HepG2 (cell line): ENCODE data around the gene ATP2C2. TPM values are rescaled to one million over a fixed set of nuclear protein-coding genes. Genes with fewer than 3 reads are reported as not detected.

ENCODE experiments used
- NCOR1 ChIP-seq: fragments of 200-600 bp; sonication (generic); IDR thresholded peaks from 2 replicates; pipeline ENCODE4 v1.7.0; 2017; ENCODE audit warnings: antibody characterized with exemption, low read length, borderline replicate concordance
- ZBTB20 ChIP-seq: sonication (generic); formaldehyde crosslinking; IDR thresholded peaks from 2 replicates; pipeline ENCODE4 v1.8.1; 2023; ENCODE audit warnings: missing genetic modification reagents, low read depth, mild to moderate bottlenecking, borderline replicate concordance
- ZNF44 ChIP-seq: sonication (generic); formaldehyde crosslinking; IDR thresholded peaks from 2 replicates; pipeline ENCODE4 v1.5.1; 2020; ENCODE audit warnings: mild to moderate bottlenecking, missing genetic modification reagents
- ZNF614 ChIP-seq: IDR thresholded peaks from 2 replicates; pipeline ENCODE4 v1.6.1; 2018; ENCODE audit warnings: missing biosample characterization, missing genetic modification reagents, inconsistent platforms, borderline replicate concordance
- ZNF619 ChIP-seq: sonication (generic); formaldehyde crosslinking; IDR thresholded peaks from 2 replicates; pipeline ENCODE4 v1.4.0; 2020; ENCODE audit warnings: mild to moderate bottlenecking, missing genetic modification reagents
- ZNF883 ChIP-seq: sonication (generic); formaldehyde crosslinking; IDR thresholded peaks from 2 replicates; pipeline ENCODE4 v1.5.1; 2020; ENCODE audit warnings: mild to moderate bottlenecking, missing genetic modification reagents; ENCODE audit errors: not compliant biosample characterization
- ZSCAN29 ChIP-seq: sonication (generic); formaldehyde crosslinking; conservative IDR thresholded peaks from 2 replicates; pipeline ENCODE4 v1.4.0; 2020; ENCODE audit warnings: mild to moderate bottlenecking, missing genetic modification reagents
- polyA plus RNA-seq, 8 experiments: library from polyadenylated mRNA; depleted of rRNA in 3 of 8; stranded (reverse) in 7 of 8; unstranded in 1 of 8; fragments of >200 nt; fragmentation: Illumina TruSeq in 4 of 8; extraction: Trizol in 4 of 8; gene quantifications; 2 replicates each; pipeline versions ENCODE4 v1.2.1 to v1.2.3, GENCODE V29; 2011 to 2016; ENCODE audit warnings: low read depth in 4 of 8, missing spikeins in 1 of 8, mixed read lengths in 1 of 8; ENCODE audit not compliant: insufficient read depth in 1 of 8
- total RNA-seq, 5 experiments: library from RNA; depleted of rRNA; stranded (reverse); fragments of >200 nt; fragmentation: Illumina TruSeq; extraction: Trizol; gene quantifications; 2 replicates each; pipeline ENCODE4 v1.2.3, GENCODE V29; 2016; ENCODE audit warnings: low read depth in 1 of 5
- TF ChIP-seq, protein P1 (sequence below): sonication (generic); formaldehyde crosslinking; IDR thresholded peaks from one replicate; pipeline ENCODE4 v1.5.1; 2020; ENCODE audit warnings: mild to moderate bottlenecking, missing genetic modification reagents; ENCODE audit errors: not compliant biosample characterization
- TF ChIP-seq, protein P2 (sequence below): sonication (generic); IDR thresholded peaks from 2 replicates; pipeline ENCODE4 v1.6.1; 2016; ENCODE audit warnings: low read depth, borderline replicate concordance
- TF ChIP-seq, protein P3 (sequence below): sonication (generic); formaldehyde crosslinking; IDR thresholded peaks from 2 replicates; pipeline ENCODE4 v1.8.0; 2022; ENCODE audit warnings: missing genetic modification reagents, mild to moderate bottlenecking, moderate library complexity, borderline replicate concordance
- TF ChIP-seq, protein P4 (sequence below): sonication (generic); formaldehyde crosslinking; IDR thresholded peaks from 2 replicates; pipeline ENCODE4 v1.4.0; 2020; ENCODE audit warnings: missing genetic modification reagents
- TF ChIP-seq, protein P5 (sequence below): sonication (generic); formaldehyde crosslinking; IDR thresholded peaks from 2 replicates; pipeline ENCODE4 v1.8.1; 2023; ENCODE audit warnings: mild to moderate bottlenecking, missing genetic modification reagents
- TF ChIP-seq, protein P6 (sequence below): sonication (generic); formaldehyde crosslinking; IDR thresholded peaks from 2 replicates; pipeline ENCODE4 v1.5.1; 2020; ENCODE audit warnings: missing genetic modification reagents, mild to moderate bottlenecking, borderline replicate concordance

The ATP2C2 gene
- total and polyA plus RNA-seq, 2 of the 13 experiments (the other 11 are each of a cell fraction or from before 2014, with no cell fraction given) = 0.07 TPM; not detected in 1

DNA sequence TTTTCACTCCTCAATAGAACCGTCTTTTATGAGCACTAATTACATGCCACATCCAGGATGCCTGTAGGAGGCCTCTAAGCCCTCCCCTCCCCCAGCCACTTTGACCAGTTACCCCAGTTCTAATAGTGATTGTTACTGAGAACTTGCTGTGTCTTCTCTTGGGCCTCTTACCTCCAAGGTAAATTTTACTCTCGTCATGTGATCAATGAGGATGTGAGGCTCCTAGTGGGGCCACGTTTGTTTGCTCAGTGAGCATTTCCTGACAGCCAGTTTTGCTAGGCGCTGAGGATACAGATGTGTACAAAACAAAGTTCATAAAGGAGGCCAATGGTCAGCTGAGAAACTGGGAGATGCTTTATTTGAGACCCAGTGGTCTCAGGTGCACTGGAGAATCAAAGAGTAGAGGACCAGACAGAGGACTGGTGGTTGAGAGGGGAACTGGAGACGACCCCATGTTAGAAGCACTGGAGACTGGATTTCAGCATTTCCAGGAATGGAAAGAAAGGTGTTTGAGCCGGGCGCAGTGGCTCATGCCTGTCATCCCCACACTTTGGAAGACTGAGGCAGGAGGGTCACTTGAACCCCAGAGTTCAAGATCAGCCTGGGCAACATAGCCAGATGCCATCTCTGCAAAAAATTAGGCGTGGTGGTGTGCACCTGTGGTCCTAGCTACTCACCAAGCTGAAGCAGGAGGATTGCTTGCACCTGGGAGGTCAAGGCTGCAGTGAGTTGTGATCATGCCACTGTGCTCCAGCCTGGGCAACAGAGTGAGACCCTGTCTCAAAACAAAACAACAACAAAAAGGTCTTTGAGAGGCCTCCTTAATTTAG lies 2.6 kb downstream of the ATP2C2 start (continued):
- TF ChIP-seq, protein P1, sequence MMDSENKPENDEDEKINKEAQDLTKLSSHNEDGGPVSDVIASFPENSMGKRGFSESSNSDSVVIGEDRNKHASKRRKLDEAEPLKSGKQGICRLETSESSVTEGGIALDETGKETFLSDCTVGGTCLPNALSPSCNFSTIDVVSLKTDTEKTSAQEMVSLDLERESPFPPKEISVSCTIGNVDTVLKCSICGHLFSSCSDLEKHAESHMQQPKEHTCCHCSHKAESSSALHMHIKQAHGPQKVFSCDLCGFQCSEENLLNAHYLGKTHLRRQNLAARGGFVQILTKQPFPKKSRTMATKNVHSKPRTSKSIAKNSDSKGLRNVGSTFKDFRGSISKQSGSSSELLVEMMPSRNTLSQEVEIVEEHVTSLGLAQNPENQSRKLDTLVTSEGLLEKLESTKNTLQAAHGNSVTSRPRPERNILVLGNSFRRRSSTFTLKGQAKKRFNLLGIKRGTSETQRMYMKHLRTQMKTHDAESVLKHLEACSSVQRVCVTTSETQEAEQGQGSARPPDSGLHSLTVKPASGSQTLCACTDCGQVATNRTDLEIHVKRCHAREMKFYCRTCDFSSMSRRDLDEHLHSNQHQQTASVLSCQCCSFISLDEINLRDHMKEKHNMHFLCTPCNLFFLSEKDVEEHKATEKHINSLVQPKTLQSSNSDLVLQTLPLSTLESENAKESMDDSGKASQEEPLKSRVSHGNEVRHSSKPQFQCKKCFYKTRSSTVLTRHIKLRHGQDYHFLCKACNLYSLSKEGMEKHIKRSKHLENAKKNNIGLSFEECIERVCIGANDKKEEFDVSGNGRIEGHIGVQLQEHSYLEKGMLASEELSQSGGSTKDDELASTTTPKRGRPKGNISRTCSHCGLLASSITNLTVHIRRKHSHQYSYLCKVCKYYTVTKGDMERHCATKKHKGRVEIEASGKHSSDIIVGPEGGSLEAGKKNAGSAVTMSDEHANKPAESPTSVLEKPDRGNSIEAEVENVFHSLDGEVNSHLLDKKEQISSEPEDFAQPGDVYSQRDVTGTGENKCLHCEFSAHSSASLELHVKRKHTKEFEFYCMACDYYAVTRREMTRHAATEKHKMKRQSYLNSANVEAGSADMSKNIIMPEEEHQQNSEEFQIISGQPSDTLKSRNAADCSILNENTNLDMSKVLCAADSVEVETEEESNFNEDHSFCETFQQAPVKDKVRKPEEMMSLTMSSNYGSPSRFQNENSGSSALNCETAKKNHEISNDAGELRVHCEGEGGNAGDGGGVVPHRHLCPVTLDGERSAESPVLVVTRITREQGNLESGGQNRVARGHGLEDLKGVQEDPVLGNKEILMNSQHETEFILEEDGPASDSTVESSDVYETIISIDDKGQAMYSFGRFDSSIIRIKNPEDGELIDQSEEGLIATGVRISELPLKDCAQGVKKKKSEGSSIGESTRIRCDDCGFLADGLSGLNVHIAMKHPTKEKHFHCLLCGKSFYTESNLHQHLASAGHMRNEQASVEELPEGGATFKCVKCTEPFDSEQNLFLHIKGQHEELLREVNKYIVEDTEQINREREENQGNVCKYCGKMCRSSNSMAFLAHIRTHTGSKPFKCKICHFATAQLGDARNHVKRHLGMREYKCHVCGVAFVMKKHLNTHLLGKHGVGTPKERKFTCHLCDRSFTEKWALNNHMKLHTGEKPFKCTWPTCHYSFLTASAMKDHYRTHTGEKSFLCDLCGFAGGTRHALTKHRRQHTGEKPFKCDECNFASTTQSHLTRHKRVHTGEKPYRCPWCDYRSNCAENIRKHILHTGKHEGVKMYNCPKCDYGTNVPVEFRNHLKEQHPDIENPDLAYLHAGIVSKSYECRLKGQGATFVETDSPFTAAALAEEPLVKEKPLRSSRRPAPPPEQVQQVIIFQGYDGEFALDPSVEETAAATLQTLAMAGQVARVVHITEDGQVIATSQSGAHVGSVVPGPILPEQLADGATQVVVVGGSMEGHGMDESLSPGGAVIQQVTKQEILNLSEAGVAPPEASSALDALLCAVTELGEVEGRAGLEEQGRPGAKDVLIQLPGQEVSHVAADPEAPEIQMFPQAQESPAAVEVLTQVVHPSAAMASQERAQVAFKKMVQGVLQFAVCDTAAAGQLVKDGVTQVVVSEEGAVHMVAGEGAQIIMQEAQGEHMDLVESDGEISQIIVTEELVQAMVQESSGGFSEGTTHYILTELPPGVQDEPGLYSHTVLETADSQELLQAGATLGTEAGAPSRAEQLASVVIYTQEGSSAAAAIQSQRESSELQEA (CRISPR knock-in tag) = no peak
- TF ChIP-seq ZBTB20 (CRISPR knock-in tag) (no peak), NCOR1 (no peak), ZNF619 (CRISPR knock-in tag) (no peak), ZSCAN29 (CRISPR knock-in tag) (no peak), ZNF883 (CRISPR knock-in tag) (no peak), ZNF44 (CRISPR knock-in tag) (no peak), ZNF614 (no peak)
- TF ChIP-seq, protein P2, sequence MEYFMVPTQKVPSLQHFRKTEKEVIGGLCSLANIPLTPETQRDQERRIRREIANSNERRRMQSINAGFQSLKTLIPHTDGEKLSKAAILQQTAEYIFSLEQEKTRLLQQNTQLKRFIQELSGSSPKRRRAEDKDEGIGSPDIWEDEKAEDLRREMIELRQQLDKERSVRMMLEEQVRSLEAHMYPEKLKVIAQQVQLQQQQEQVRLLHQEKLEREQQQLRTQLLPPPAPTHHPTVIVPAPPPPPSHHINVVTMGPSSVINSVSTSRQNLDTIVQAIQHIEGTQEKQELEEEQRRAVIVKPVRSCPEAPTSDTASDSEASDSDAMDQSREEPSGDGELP = 0 out of 2 replicates have a peak, but pooled peaks have one; percentile 18
- TF ChIP-seq, protein P3, sequence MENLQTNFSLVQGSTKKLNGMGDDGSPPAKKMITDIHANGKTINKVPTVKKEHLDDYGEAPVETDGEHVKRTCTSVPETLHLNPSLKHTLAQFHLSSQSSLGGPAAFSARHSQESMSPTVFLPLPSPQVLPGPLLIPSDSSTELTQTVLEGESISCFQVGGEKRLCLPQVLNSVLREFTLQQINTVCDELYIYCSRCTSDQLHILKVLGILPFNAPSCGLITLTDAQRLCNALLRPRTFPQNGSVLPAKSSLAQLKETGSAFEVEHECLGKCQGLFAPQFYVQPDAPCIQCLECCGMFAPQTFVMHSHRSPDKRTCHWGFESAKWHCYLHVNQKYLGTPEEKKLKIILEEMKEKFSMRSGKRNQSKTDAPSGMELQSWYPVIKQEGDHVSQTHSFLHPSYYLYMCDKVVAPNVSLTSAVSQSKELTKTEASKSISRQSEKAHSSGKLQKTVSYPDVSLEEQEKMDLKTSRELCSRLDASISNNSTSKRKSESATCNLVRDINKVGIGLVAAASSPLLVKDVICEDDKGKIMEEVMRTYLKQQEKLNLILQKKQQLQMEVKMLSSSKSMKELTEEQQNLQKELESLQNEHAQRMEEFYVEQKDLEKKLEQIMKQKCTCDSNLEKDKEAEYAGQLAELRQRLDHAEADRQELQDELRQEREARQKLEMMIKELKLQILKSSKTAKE = no peak
- TF ChIP-seq, protein P4, sequence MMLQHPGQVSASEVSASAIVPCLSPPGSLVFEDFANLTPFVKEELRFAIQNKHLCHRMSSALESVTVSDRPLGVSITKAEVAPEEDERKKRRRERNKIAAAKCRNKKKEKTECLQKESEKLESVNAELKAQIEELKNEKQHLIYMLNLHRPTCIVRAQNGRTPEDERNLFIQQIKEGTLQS (CRISPR knock-in tag) = no peak
- TF ChIP-seq, protein P5, sequence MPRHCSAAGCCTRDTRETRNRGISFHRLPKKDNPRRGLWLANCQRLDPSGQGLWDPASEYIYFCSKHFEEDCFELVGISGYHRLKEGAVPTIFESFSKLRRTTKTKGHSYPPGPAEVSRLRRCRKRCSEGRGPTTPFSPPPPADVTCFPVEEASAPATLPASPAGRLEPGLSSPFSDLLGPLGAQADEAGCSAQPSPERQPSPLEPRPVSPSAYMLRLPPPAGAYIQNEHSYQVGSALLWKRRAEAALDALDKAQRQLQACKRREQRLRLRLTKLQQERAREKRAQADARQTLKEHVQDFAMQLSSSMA = no peak
- TF ChIP-seq, protein P6, sequence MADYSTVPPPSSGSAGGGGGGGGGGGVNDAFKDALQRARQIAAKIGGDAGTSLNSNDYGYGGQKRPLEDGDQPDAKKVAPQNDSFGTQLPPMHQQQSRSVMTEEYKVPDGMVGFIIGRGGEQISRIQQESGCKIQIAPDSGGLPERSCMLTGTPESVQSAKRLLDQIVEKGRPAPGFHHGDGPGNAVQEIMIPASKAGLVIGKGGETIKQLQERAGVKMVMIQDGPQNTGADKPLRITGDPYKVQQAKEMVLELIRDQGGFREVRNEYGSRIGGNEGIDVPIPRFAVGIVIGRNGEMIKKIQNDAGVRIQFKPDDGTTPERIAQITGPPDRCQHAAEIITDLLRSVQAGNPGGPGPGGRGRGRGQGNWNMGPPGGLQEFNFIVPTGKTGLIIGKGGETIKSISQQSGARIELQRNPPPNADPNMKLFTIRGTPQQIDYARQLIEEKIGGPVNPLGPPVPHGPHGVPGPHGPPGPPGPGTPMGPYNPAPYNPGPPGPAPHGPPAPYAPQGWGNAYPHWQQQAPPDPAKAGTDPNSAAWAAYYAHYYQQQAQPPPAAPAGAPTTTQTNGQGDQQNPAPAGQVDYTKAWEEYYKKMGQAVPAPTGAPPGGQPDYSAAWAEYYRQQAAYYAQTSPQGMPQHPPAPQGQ (CRISPR knock-in tag) = no peak
